Adrenal gland (tissue), 12 donors: Measurements from ENCODE around the gene RC3H1. TPM values are rescaled to one million over a fixed set of nuclear protein-coding genes. Genes with fewer than 3 reads are reported as not detected.

Source experiments
- DNase-seq, 7 donors: peaks; one replicate each; pipeline ENCODE4 v3.0.0-alpha.2; 2019 to 2020
- H3K27ac ChIP-seq, 5 donors: fragments of 200-600 bp; sonication (generic) in 4 of 5; 1 replicate in 3 of 5; 2 replicates in 2 of 5; pipeline versions ENCODE4 v1.5.1 to v1.8.0; 2016 to 2020; ENCODE audit warnings: mild to moderate bottlenecking in 1 of 5
- H3K27me3 ChIP-seq: fragments of 200-600 bp; 2 replicates; pipeline ENCODE4 v1.8.0; 2021
- H3K36me3 ChIP-seq, 2 donors: fragments of 200-600 bp; replicated peaks in 1 of 2; 1 replicate in 1 of 2; 2 replicates in 1 of 2; pipeline versions ENCODE4 v1.5.1 to v1.8.0; 2018 to 2022
- H3K4me1 ChIP-seq, 2 donors: fragments of 200-600 bp; replicated peaks in 1 of 2; 1 replicate in 1 of 2; 2 replicates in 1 of 2; pipeline versions ENCODE4 v1.5.1 to v1.8.0; 2018 to 2021
- H3K4me3 ChIP-seq, 4 donors: fragments of 200-600 bp; sonication (generic) in 3 of 4; one replicate each; pipeline ENCODE4 v1.5.1; 2016 to 2018
- H3K9me3 ChIP-seq, 3 donors: fragments of 200-600 bp; sonication (generic) in 1 of 3; replicated peaks in 1 of 3; 1 replicate in 2 of 3; 2 replicates in 1 of 3; pipeline versions ENCODE4 v1.5.1 to v1.8.0; 2016 to 2021
- POLR2A ChIP-seq, 2 donors: fragments of 450-650 bp; IDR thresholded peaks; one replicate each; pipeline ENCODE4 v1.6.1; 2017; ENCODE audit warnings: antibody characterized with exemption in 2 of 2, mild to moderate bottlenecking in 2 of 2, moderate library complexity in 1 of 2
- WGBS, 4 donors: extraction: QIAGEN DNeasy Blood & Tissue Kit in 2 of 4; methylation state at CpG; one replicate each; pipeline versions ENCODE4 v1.1.5 to v1.1.7; 2013 to 2017; 5-methylcytosine and 5-hydroxymethylcytosine counted together
- intact Hi-C, 2 donors: fragments of 100-400 bp; cut with DNase I; formaldehyde crosslinking; loops; one replicate each; pipeline versions ENCODE4 v1.14.1 to v1.15.0; 2022 to 2023
- polyA plus RNA-seq, 3 donors: library from polyadenylated mRNA; stranded (reverse); fragments of 200-250 nt in 2 of 3; fragments of 350-450 nt in 1 of 3; fragmentation: Illumina TruSeq in 1 of 3; extraction: RNeasy Lipid Tissue Mini Kit (QIAGEN cat#74804) in 1 of 3; gene quantifications; one replicate each; pipeline ENCODE4 v1.2.3, GENCODE V29; 2013 to 2014
- total RNA-seq, 9 donors: library from RNA; depleted of rRNA in 4 of 9; stranded (reverse); fragments of >200 nt in 4 of 9; fragments of 120-200 nt in 1 of 9; fragmentation: NEBNext Ultra II Directional in 1 of 9; extraction: Animal tissue kit (Norgen Biotek cat#: 25700) in 1 of 9; gene quantifications; one replicate each; pipeline versions ENCODE4 v1.1.0 to v1.2.4, GENCODE V29; 2013 to 2023
- TF ChIP-seq, protein P1 (sequence below), 6 experiments: fragments of 450-650 bp in 4 of 6; fragments of 200-600 bp in 2 of 6; sonication (generic) in 1 of 6; IDR thresholded peaks; 1 replicate in 5 of 6; 2 replicates in 1 of 6; pipeline versions ENCODE4 v1.5.1 to v1.8.0; 2016 to 2021; ENCODE audit warnings: antibody characterized with exemption in 6 of 6, mild to moderate bottlenecking in 2 of 6, moderate library complexity in 1 of 6
- donor health status: healthy with polysubstance abuse.
- donor health status: Bipolar disorder and iron deficiency.
- donor health status: DM: yes; HTN: yes; CAD: no.
- donor health status: DM: no; HTN: no; CAD: no.
- donor health status: DM: no; HTN: no; CAD: no.
- donor health status: DM: yes; HTN: yes; CAD: no.

The RC3H1 gene
- total and polyA plus RNA-seq, 12 donors, result 3.6 to 36.2 (median 23.9) TPM

DNA sequence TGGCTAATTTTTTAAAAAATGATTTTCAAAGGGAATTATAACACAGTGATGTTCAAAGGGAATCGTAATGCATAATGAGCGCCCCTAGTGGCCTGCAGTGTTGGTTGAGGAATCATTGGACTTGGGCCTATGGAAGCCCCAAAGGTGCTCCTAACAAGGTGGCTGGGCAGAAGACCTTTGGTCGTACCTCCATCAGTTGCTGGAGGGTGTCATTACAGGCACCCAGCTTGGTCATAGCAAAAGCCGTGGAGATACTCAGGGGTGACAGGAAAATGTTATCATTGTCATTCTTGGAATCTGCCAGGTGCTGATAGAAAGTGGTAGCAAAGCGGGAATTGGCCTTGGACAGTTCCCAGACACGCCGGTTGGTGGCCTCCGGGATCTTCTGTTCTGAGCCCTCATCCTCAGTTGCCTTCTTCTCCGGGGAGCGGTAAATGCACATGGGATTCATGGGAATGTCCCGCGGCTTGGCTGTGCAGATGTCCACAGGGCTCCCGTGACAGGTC, 107.7 kb downstream of the RC3H1 start:
- 83 to 87% (median 86%) methylated on average over 11 to 13 of the region's 13 CpGs for WGBS, 4 donors
- intact Hi-C loops, result no loop called here
- H3K4me1 ChIP-seq, result no peaks in the 10 kb centered on the region
- no peaks in the 10 kb centered on the region for H3K27me3 ChIP-seq
- H3K36me3 ChIP-seq, result no peaks in the 10 kb centered on the region
- H3K9me3 ChIP-seq, result no peaks in the 10 kb centered on the region
- peak in 3 of 7 donors; percentile 10 to 43 (median 34) for DNase-seq
- no peak for TF ChIP-seq POLR2A (IDR thresholded peaks at IDR 0.05)
- TF ChIP-seq, protein P1, sequence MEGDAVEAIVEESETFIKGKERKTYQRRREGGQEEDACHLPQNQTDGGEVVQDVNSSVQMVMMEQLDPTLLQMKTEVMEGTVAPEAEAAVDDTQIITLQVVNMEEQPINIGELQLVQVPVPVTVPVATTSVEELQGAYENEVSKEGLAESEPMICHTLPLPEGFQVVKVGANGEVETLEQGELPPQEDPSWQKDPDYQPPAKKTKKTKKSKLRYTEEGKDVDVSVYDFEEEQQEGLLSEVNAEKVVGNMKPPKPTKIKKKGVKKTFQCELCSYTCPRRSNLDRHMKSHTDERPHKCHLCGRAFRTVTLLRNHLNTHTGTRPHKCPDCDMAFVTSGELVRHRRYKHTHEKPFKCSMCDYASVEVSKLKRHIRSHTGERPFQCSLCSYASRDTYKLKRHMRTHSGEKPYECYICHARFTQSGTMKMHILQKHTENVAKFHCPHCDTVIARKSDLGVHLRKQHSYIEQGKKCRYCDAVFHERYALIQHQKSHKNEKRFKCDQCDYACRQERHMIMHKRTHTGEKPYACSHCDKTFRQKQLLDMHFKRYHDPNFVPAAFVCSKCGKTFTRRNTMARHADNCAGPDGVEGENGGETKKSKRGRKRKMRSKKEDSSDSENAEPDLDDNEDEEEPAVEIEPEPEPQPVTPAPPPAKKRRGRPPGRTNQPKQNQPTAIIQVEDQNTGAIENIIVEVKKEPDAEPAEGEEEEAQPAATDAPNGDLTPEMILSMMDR (IDR thresholded peaks at IDR 0.05), result peak in 5 of 6 experiments; percentile 30 to 42 (median 33)
- no peak overlapping the region for H3K4me3 ChIP-seq
- H3K27ac ChIP-seq, result no peak overlapping the region

DNA sequence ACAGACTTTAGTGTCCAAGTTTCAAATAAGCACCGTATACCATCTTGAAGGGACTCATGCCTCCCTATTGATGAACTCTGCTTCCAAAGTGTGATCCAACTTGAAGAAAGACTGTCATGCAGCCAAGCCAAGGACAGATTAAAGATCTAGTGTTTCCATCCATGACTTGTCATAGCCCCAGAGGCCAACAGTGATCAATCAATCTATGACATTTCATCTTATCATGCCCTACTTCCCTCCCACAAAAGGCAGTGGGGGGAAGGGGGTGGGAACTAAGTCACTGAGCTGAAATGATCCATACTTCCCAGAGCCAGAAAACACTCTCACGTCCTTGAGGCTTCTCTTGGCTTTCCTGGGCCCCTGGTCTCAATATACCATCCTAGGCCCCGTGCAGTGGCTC, 109.0 kb downstream of the RC3H1 start:
- Histone ChIP-seq H3K36me3 (no peaks in the 10 kb centered on the region), H3K9me3 (no peaks in the 10 kb centered on the region), H3K4me1 (no peaks in the 10 kb centered on the region), H3K4me3 (no peak overlapping the region), H3K27me3 (no peaks in the 10 kb centered on the region), H3K27ac (no peak overlapping the region)
- intact Hi-C loops, result no loop called here
- TF ChIP-seq, protein P1 (IDR thresholded peaks at IDR 0.05), result no peak
- TF ChIP-seq POLR2A (IDR thresholded peaks at IDR 0.05), result no peak
- WGBS, 4 donors, result 66 to 90% (median 73%) methylated on average over 3 of the region's 3 CpGs
- peak in 1 of 7 donors; percentile 5 for DNase-seq

- H3K27me3 ChIP-seq, result no peaks in the 10 kb centered on the region
- H3K4me3 ChIP-seq, result no peak overlapping the region
- 79 to 88% (median 82%) methylated on average over 6 of the region's 6 CpGs for WGBS, 4 donors
- intact Hi-C loops, result no loop called here
- no peak overlapping the region for H3K27ac ChIP-seq
- H3K4me1 ChIP-seq, result peaks cover 0 to 5% of the 10 kb centered on the region in 2 donors
- no peaks in the 10 kb centered on the region for H3K36me3 ChIP-seq
- DNase-seq, result no peak
- no peaks in the 10 kb centered on the region for H3K9me3 ChIP-seq
- TF ChIP-seq, protein P1 (IDR thresholded peaks at IDR 0.05), result no peak
- no peak for TF ChIP-seq POLR2A (IDR thresholded peaks at IDR 0.05)
Measured at GRCh38 chr1:173903827-173904531, 118.2 kb downstream of the RC3H1 start.

DNA sequence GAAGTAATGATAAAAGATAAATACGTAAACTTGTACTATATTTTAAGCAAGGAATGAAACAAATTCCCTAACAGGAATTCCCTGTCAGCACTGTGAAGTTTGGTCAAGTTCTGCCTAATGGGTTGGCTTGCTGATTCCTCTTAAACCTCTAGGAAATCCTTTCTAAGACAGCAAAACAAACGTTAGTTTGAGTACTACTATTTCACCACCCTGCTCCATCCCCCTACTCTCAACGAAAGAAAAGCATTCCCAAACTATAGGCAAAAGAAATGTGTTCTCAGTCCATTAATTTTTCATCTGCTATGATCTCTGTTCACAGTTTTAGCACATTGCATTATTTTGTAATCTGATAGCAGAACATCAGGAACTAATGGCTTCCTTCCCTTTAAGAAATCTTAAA, 121.2 kb downstream of the RC3H1 start:
- Histone ChIP-seq H3K9me3 (no peaks in the 10 kb centered on the region), H3K36me3 (no peaks in the 10 kb centered on the region), H3K4me1 (peaks cover 1 to 10% of the 10 kb centered on the region in 2 donors), H3K27me3 (no peaks in the 10 kb centered on the region), H3K4me3 (no peak overlapping the region), H3K27ac (no peak overlapping the region)
- TF ChIP-seq, protein P1 (IDR thresholded peaks at IDR 0.05), result no peak
- TF ChIP-seq POLR2A (IDR thresholded peaks at IDR 0.05), result no peak
- DNase-seq, result no peak
- intact Hi-C loops, result no loop called here
- 58 to 78% (median 71%) methylated on average over 3 of the region's 3 CpGs for WGBS, 4 donors
